ENCODE measurements around the gene MYADM.

DNA sequence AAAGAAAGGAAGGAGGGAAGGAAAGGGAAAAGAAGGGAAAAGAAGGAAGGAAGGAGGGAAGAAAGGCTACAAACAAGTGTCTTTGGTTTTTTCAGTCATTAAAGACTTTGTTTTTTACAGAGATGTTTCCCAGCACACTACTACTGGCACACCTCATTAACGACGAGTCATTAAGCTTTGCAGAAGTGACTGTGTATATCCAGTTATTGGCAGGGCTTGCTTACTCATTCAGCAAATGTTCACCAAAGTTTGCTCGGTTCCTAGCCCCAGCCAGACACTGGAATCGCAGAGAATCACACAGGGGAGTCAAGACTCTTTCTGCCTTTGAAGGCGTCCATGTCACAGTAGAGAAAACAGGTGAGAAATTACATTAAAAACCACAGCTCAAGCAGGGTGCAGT is 47.8 kb upstream of the MYADM start:
- TF ChIP-seq TAF1 (IDR thresholded peaks at IDR 0.05; ENCODE audit: borderline replicate concordance, low read depth, low read length) (no peak), EP300 (IDR thresholded peaks at IDR 0.05; ENCODE audit: borderline replicate concordance in 1 of 2, low read depth in 1 of 2, low read length in 1 of 2) (no peak), POLR2AphosphoS5 (IDR thresholded peaks at IDR 0.05; ENCODE audit: low read depth, low read length) (no peak), FOSL2 (IDR thresholded peaks at IDR 0.05; ENCODE audit: borderline replicate concordance, low read depth) (no peak), FOXJ3 (CRISPR knock-in tag; IDR thresholded peaks at IDR 0.05) (no peak), RCOR1 (IDR thresholded peaks at IDR 0.05; ENCODE audit: low read length) (no peak), SMC3 (IDR thresholded peaks at IDR 0.05; ENCODE audit: low read depth, low read length) (no peak), RFX5 (IDR thresholded peaks at IDR 0.05; ENCODE audit: low read length) (no peak), NFIC (IDR thresholded peaks at IDR 0.05; ENCODE audit: borderline replicate concordance) (no peak), TEAD4 (IDR thresholded peaks at IDR 0.05; ENCODE audit: borderline replicate concordance, insufficient read depth) (no peak), JUND (IDR thresholded peaks at IDR 0.05) (no peak), YY1 (IDR thresholded peaks at IDR 0.05; ENCODE audit: low read depth) (no peak)
- TF ChIP-seq, protein P1, sequence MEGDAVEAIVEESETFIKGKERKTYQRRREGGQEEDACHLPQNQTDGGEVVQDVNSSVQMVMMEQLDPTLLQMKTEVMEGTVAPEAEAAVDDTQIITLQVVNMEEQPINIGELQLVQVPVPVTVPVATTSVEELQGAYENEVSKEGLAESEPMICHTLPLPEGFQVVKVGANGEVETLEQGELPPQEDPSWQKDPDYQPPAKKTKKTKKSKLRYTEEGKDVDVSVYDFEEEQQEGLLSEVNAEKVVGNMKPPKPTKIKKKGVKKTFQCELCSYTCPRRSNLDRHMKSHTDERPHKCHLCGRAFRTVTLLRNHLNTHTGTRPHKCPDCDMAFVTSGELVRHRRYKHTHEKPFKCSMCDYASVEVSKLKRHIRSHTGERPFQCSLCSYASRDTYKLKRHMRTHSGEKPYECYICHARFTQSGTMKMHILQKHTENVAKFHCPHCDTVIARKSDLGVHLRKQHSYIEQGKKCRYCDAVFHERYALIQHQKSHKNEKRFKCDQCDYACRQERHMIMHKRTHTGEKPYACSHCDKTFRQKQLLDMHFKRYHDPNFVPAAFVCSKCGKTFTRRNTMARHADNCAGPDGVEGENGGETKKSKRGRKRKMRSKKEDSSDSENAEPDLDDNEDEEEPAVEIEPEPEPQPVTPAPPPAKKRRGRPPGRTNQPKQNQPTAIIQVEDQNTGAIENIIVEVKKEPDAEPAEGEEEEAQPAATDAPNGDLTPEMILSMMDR (IDR thresholded peaks at IDR 0.05): no peak
- TF ChIP-seq, protein P2, sequence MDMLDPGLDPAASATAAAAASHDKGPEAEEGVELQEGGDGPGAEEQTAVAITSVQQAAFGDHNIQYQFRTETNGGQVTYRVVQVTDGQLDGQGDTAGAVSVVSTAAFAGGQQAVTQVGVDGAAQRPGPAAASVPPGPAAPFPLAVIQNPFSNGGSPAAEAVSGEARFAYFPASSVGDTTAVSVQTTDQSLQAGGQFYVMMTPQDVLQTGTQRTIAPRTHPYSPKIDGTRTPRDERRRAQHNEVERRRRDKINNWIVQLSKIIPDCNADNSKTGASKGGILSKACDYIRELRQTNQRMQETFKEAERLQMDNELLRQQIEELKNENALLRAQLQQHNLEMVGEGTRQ (IDR thresholded peaks at IDR 0.05; ENCODE audit: borderline replicate concordance, low read depth, low read length): no peak

All from SK-N-SH (cell line).